Activated CD4-positive, CD25-positive, alpha-beta regulatory T cell treated with anti-CD3 and anti-CD28 coated beads, Interleukin-2, amount 50 U/mL, for 16 hours (primary cell): ENCODE data around the gene ATG12.
"Not testable (repeated sequence)": the region's sequence is repeated elsewhere in the genome, so short reads cannot be mapped to it uniquely, and the experiment has no call there.

Source experiments
- DNase-seq: peaks from one replicate; pipeline ENCODE4 v3.0.0-alpha.2; 2020; ENCODE audit warnings: low read depth, low spot score

ATG12 gene

DNA sequence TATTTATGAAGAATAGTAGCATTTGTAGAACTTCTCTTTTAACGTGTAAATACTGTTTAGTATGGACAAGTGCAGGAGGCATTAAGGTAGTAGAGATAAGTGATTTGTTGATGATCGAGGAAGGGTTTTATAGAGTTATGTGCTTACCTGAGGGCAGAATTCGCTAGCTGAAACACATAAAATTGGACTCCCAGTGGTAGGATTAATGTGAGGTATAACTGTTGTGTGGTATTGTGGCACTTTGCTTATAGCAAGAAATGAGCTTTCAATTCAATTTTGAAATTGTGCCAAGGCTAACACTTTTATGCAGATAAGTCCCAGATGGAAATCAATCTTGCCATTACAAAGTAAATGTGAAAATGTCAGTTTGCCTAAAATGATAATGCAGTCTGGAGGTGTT, 1.6 kb upstream of the ATG12 start:
- no peak for DNase-seq

DNA sequence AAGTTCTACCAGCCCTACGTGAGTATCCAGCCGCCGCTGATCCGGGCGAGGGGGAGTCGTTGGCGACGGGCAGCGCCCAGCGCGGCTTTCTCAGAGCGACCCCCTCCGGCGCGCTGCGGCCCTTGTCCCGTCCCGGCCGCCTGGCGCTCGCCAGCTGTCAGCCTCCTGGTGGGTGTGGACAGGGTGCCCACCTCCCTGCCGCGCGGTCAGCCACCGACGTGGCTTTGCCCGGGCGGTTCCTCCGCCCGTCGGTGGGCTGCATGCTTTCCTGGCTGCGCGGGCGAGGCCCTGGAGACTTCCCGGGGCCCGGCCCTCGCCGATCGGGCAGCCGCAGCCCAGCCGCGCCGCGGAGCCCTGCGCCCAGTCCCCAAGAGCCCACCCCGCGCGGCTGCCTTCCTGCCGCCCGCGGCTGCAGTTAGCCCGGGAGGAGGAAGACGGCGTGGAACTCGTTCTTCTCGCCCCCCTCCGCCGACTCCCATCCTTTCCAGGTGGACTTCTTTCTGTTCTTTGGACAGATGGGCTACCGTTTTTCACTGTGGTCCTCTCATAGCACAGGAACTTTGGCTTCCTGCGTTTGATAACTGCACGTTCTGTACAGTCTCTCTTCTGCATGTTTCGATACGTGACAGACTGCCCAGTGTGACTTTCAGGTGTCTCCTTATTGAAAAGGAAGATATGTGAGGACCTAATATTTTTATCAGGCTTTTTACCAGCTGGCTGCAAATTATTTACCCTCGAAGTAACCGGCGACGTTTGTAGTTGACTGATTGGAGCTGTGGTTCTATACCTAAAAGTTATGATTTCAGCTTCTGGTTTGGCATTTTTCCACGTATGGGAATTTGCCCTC, 947 bp upstream of the ATG12 start:
- DNase-seq: no peak

DNA sequence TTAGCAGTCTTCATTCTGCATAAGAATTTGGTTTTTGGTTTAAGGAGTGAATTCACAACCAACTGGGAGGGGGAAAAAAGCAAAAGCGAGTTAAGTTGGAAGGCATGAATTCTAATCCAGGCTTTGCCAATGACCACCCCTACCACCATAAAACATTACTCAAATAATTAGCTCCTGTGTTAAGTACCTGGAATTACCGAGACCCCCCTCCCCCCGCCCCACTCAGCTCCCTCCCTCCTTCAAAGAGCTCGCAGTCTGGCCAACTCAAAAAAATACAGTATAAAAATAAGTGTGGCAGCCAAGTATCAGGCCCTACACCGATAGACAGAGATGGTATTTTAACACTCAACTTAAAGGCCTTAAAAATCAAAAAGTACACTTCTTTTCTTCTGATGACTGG, 492 bp downstream of the ATG12 start:
- no peak for DNase-seq

DNA sequence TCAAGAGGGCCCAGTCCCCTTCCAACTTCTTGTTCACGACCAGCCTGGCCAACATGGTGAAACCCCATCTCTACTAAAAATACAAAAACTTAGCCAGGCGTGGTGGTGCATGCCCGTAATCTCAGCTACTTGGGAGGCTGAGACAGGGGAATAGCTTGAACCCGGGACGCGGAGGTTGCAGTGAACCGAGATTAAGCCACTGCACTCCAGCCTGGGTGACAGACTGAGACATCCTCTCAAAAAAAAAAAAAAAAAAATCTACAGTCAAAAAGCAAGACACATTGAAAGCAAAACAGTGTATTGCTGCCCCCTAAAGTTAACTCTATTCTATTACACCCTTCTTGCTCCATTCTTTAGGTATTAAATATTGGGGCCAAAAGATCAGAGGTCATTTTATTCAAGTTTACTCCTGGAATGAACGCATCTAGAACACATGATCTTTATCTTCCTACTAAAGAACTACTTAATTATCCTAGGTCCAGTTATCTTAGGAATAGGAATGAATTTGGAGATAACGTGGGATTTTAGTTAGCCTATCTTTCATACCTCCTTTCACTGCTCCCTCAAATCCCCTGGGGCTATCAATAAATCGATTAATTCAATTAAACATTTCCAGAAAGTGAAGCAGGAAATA, 2.4 kb downstream of the ATG12 start:
- DNase-seq: no peak

DNA sequence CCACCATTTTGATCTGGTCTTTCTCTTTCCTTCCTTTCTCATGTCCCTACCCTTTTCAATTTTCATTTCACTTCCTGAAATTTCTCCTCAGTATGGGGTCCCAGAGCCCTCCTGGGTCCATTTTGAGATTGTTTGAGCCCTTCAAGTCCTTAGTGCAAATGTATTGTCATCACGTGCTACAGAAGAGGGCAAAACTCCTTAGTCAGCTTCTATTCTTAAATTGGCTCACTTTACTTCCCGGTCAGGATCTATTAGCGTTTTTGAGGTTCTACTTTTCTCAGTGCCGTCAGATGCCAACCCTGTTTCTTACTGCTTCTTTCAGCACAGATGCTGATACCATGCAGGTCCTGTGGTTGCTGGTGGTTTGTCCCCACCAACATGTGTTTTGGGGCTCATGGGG, 5.9 kb downstream of the ATG12 start:
- no peak for DNase-seq

DNA sequence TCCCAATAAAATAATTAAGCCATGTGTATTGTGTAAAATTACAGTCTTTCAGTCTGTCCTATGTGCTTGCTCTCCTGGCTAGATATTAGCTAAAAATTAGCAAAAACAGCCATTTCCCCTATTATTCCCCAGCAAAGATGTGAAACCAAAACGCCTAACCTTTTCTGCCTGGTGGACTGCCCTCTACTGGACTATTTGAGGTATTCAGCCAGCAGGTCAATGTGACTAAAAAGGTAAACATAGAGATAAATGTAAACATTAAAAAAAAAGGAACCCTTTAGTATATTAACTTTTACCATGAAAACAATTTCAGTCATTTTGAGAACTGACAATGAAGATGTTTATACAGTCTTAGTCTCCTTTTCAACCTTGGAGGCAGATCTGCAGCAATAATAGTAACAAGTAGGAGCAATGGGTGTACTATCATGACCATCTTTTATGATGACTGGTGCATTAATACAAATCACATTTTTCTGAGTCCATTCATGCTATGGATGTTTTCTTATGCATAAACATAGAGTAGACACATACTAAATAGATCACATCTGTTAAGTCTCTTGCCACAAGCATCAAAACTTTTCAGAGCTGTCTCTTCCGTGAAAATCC, 10.1 kb downstream of the ATG12 start:
- no peak for DNase-seq

DNA sequence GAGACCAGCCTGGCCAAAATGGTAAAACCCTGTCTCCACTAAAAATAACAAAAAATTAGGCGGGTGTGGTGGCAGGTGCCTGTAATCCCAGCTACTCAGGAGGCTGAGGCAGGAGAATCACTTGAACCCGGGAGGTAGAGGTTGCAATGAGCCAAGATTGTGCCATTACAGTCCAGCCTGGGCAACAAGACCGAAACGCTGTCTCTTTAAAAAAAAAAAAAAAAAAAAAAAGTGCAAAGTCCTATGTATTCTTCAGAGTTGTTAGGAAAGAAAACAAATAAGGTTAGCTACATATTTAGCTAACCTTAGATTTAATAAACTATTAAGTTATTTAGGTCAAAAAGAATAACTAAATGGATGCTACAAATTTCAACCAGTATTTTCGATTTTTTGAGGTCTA, 11.5 kb downstream of the ATG12 start:
- no peak for DNase-seq

DNA sequence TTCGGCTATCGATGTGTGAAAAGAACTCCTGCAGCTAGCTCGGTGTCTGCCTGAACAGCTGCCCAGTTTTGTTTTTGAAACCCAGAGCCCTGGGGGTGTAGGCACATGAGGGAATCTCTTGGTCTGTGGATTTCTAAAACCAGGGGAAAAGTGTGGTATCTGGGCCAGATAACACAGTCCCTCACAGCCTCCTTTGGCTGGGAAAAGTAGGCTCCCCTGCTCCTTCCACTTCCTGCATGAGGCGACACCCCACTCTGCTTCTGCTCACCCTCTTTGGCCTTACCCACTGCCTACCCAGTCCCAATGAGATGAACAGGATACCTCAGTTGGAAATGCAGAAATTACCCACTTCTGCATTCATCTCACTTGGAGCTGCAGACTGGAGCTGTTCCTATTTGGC, 15.4 kb downstream of the ATG12 start:
- DNase-seq: no peak

DNA sequence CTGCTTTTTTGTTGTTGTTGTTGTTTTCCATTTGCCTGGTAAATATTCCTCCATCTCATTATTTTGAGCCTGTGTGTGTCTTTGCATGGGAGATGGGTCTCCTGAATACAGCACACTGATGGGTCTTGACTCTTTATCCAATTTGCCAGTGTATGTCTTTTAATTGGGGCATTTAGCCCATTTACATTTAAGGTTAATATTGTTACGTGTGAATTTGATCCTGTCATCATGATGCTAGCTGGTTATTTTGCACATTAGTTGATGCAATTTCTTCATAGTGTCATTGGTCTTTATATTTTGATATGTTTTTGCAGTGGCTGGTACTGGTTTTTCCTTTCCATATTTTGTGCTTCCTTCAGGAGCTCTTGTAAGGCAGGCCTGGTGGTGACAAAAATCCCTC, 16.4 kb downstream of the ATG12 start:
- not testable (repeated sequence) for DNase-seq

DNA sequence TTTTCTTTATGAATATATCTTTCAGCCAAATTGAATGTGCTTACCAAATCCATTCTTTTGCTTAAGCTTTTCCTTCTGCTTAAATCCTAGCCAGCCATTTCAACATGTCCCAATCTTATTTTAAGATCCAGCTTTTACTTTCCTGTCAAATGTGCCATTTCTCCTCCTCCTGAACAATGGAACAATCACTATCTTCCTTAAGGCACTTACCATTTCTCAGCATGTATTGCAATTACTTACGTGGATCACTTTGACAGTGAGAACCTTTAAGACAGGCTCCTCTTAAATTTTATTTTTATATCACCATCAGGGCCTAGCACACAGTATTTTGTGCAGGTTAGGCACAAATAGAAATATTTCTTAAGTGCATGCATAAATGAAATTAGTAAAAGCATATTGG, 20.5 kb downstream of the ATG12 start:
- DNase-seq: no peak

DNA sequence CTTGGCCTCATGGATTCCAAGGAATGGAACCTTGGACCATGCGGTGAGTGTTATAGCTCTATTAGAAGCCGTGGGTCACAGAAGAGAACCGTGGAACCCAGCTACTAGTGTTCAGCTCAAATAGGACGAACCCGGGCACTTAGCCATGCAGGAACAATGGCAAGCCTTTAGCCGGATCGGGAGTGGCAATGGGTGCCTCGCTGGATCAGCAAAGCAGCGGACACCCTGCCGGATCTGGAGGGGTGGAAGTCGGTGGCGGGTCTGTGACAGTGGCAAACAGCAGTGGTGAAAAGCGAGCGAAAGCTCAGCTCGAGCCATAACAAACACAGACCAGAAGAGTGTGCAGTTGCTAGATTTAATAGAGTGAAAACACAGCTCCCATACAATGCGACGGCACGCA, 22.5 kb downstream of the ATG12 start:
- no peak for DNase-seq

DNA sequence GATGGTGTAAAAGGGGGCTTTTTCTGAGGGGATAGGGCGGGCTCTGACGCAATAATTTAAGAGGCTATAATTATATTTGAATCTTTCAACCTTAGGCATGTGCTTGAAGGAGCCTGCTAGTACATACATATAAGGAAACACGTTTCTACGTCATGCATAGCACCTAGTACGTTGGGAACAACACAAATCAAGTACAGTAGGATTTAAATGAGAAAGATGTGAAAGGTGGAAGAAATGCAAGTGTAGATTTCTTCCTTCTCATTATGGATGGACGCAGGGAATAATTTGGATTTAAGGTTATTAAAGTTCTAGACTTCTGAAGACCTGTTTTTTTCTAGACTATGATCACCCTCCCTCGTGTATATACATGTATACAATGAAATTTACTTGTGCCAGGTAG, 24.0 kb downstream of the ATG12 start:
- no peak for DNase-seq

DNA sequence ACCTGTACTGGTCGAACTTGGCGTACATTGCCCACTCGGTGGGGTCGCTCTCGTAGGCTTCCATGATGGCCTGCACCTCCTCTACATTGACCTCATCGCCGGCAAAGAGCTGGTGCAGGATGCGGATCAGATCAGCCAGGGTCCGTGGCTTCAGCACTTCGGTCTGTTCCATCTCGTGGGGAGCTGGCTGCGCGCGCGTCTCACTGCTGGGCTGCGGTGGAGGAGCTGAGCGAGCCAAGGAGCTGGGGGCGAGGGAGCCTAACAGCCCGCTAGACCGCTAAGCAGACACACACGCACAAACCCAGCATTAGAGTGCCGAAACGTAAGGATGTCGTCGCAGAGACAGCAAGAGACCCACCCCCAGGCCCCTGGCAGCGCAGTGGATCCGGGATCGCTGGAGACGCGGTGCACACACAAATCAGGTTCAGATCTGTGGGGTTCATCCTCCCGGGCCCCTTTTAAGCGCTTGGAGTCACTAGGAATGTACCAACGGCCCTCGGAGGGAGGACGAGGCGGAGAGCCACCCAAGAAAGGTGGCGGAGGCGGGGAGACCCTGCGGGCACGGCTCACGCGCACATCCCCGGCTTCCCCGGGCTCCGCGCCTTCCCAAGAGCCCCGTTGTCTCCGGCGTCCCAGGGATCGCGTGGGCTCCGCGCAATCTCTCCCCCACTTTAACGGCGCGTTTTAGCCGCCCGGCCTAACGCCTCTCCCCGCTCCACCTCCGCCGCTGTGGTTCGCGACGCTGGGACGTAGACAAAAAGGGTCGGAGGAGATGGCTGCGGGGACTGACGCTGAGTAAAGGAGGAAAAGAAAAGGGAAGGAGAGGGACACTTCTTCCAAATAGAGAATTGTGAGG, 24.9 kb downstream of the ATG12 start, which contains the start of gene CDO1:
TSS of gene CDO1 (minus strand) at position 434 of the 856 bp plus-strand sequence. CDS start at position 172, 262 bp downstream.
- DNase-seq: no peak

DNA sequence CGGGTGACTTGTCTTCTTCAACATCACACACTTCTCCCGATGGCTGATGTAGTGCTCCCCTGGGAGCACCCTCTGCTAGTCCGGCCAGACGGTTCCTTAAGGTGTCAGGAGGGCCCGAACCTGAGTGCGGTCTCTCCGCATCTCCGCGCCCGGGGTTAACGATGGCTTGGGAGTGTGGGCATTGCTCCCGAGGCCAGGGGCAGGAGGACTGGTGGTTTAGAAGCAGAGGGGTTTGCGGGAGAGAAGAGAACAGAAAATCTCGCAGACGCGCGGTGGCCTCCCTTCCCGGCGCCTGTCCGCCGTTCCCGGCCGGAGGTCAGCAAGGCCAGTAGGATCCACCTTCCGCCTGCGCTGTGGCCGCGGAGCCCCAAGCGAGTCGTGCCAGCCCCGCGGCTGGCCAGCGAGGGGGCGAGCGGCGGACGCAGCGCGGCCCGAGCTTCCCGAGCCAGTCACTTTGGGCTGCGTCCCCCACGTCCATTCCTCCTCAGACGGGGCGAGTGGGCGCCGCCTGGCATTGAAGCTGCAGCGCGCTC, 25.6 kb downstream of the ATG12 start:
- no peak for DNase-seq

DNA sequence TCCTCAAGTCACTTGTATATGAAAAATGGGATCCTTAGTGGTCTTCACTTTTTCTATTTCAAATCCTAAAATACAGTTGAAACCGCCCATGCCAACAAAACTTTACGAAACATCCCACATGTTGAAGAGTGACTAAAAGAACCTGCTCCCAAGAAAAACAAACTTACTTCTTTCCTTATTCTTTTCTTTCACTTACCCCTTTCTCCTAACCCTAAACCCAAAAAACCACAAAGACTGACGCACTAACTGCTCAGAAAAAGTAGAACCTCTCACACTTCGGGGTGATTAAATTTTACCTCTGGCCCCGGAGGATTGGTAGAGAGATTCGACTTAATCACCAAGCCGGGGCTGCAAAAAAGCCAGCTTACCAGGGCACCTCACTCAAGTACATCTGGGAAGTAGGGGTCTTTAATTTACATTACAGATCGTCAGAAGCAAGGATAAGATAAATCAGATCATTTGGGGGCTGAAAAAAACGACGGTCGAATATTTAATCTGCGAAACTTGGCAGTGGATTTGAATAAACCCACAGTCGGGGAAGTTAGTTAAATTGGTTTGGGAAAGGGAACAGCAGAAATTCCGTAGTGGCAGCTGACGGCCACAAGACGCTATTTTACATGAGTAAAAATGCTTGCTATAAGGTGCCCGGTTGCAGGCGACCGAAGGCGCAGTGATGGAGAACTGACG, 26.2 kb downstream of the ATG12 start:
- DNase-seq: no peak

DNA sequence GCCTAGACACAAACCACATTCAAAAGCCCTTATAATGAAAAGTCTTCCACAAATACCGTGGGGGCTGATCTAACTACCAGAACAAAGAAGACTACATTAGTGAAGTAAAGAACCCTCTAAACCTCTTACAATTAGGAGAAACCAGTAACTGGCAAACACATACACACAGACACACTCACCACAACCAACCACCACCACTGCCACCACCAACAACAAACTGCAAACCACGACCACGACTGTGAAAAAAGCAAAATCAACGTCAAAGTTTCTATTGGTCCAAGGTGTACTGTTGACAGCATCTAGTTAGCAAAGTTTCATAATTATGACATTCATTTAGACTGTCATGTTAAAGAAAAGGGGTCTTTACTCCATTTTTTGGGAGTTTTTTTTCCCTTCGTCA, 27.6 kb downstream of the ATG12 start:
- no peak for DNase-seq

DNA sequence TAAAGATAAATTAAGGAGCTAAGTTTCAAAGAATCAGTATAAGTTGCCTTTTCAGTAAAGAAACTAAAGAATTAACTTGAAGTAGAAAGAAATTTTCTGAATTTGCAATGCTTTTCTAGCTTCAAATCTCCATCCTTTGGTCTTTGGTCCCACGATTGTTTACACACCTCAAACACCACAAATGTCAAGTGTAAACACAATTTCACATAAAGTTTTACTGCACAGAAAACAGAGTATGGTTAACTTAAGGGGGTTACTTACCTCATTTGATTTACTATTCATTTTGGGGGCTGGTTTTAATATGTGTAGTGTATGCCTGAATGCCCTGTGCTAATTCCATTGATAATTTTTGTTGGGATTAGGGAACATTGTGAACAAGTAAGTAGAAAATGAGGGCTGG, 29.0 kb downstream of the ATG12 start:
- DNase-seq: no peak

DNA sequence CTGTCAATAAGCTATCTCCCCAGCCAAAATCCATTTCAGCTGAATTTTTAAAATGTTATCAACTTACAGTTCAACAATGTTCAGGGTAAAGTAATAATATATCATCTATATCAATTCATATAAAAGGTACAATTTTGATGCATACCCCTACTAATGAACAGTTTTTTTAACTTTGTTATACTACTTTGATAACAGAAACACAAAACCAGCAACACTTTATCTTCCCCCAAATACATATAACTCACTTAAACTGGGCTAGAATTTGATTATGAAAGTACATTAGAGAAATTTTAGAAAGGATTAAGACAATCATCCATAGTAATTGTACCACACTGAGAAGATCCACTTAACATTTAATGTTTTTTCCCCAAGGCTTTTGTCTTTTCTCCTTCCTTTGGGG, 30.0 kb downstream of the ATG12 start:
- no peak for DNase-seq

DNA sequence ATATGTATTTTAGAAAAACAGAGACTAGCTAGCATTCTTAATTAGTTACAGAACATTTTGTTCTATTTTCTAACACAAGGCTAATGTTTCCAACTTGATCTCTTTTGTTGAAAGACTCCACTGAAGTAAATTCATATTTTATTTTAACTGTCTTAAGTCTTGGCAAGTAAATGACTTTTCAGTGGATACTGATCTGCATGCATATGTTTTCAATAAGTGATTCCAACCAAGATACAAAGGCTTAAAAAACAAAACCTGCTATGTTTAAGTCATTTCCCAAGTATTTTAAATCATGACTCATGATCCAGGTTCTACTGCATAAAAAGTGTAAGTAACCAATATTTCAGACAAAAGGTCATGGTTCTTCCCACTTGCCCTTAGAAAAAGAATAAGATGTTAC, 30.6 kb downstream of the ATG12 start:
- DNase-seq: no peak

DNA sequence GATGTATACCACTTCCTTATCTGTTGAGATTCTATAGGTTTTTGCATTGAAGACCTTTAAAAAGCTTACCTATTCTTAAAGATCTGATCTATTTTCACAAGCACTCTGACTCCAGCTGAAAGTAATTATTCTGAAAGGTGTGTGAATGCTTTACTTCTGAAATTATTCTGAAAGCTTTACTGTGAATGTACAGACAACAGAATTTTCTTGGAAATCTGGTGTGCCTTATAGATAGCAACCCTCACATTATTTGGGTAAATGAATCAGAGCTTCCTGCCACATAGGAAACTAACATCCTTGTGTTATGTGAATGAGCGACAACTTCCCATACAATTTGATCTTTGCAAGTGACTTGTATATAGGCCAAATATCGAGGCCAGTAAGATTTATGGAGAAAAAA, 31.4 kb downstream of the ATG12 start:
- DNase-seq: no peak

DNA sequence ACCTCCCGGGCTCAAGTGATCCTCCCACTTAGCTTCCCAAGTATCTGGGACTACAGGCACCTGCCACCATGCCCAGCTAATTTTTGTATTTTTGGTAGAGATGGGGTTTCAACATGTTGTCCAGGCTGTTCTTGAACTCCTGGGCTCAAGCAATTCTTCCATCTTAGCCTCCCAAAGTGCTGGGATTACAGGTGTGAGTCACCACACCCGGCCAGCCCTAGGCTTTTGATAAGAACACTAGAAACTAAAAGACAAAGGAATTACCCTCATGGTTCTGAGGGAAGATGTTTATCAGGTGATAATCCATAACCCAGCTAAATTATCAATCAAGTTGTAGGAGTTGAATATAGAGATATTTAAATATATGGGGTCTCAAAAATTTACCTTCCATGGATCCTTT, 33.3 kb downstream of the ATG12 start:
- not testable (repeated sequence) for DNase-seq
